ENCODE data around the gene IDI1. TPM values are rescaled to one million over a fixed set of nuclear protein-coding genes. Genes with fewer than 3 reads are reported as not detected.
"Not testable (repeated sequence)": the region's sequence is repeated elsewhere in the genome, so short reads cannot be mapped to it uniquely, and the experiment has no call there.

Gene IDI1
- total and polyA plus RNA-seq, 2 experiments from 2014 or later, result 39.1 to 182 TPM

GRCh38 chr10:1070919-1071318 lies 22.0 kb upstream of the IDI1 start:
- H3K9me3 ChIP-seq (ENCODE audit: low read depth), result no peaks in the 10 kb centered on the region
- TF ChIP-seq, protein P1, sequence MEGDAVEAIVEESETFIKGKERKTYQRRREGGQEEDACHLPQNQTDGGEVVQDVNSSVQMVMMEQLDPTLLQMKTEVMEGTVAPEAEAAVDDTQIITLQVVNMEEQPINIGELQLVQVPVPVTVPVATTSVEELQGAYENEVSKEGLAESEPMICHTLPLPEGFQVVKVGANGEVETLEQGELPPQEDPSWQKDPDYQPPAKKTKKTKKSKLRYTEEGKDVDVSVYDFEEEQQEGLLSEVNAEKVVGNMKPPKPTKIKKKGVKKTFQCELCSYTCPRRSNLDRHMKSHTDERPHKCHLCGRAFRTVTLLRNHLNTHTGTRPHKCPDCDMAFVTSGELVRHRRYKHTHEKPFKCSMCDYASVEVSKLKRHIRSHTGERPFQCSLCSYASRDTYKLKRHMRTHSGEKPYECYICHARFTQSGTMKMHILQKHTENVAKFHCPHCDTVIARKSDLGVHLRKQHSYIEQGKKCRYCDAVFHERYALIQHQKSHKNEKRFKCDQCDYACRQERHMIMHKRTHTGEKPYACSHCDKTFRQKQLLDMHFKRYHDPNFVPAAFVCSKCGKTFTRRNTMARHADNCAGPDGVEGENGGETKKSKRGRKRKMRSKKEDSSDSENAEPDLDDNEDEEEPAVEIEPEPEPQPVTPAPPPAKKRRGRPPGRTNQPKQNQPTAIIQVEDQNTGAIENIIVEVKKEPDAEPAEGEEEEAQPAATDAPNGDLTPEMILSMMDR (IDR thresholded peaks at IDR 0.05; ENCODE audit: low read depth, low read length), result no peak
- H3K4me1 ChIP-seq (ENCODE audit: low read depth), result no peaks in the 10 kb centered on the region
- H3K27me3 ChIP-seq, result no peaks in the 10 kb centered on the region
- H3K36me3 ChIP-seq, result peaks cover 5% of the 10 kb centered on the region
- no peak overlapping the region for H3K27ac ChIP-seq
- DNase-seq (ENCODE audit: low read depth in 1 of 2, low spot score in 1 of 2), result no peak
- no peak overlapping the region for H3K4me3 ChIP-seq

DNA sequence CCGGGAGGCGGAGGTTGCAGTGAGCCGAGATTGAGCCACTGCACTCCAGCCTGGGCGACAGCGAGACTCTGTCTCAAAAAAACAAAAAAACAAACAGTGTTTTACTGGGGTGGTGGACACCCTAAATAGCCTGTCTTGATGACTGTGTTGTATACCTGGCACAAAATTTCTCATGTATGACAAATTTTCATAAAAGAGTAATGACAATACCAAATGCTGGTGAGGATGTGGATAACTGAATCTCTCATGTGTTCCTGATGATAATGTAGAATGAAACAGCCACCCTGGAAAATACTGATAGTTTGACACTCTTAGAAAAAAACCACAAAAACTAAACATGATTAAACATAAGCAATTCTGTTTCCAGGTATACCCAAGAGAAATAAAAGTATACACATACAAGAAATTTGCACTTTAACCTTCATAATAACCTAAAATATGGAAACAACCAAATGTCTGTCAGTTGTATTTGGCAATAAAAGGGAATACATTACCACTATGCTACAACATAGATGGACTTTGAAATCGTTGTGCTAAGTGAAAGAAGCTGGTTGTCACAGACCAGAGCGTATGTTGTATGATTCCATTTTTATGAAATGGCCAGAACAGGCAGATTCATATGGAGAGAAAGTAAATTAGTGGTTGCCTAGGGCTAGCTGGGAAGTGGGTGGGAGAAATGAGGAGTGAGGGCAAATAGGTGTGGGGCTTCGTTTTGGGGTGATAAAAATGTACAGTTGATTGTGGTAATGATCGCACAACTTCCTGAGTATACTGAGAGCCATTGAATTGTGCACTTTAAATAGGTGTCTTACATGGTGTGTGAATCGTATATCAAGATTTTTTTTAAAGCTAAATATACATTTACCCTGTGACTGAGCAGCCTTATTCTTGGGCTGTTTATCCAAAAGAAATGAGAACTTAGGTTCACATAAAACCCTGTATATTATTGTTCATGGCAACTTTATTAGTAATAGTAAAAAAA lies 19.8 kb upstream of the IDI1 start:
- no peak overlapping the region for H3K27ac ChIP-seq
- H3K27me3 ChIP-seq, result no peaks in the 10 kb centered on the region
- TF ChIP-seq, protein P1 (IDR thresholded peaks at IDR 0.05; ENCODE audit: low read depth, low read length), result no peak
- H3K9me3 ChIP-seq (ENCODE audit: low read depth), result no peaks in the 10 kb centered on the region
- H3K36me3 ChIP-seq, result peaks cover 5% of the 10 kb centered on the region
- H3K4me1 ChIP-seq (ENCODE audit: low read depth), result no peaks in the 10 kb centered on the region
- no peak overlapping the region for H3K4me3 ChIP-seq
- DNase-seq (ENCODE audit: low read depth in 1 of 2, low spot score in 1 of 2), result no peak

GRCh38 chr10:1066734-1067133 lies 17.8 kb upstream of the IDI1 start:
- H3K4me1 ChIP-seq (ENCODE audit: low read depth); H3K27me3 ChIP-seq; H3K27ac ChIP-seq; H3K36me3 ChIP-seq; H3K4me3 ChIP-seq; H3K9me3 ChIP-seq (ENCODE audit: low read depth); DNase-seq (ENCODE audit: low read depth in 1 of 2, low spot score in 1 of 2): not testable (repeated sequence)

DNA sequence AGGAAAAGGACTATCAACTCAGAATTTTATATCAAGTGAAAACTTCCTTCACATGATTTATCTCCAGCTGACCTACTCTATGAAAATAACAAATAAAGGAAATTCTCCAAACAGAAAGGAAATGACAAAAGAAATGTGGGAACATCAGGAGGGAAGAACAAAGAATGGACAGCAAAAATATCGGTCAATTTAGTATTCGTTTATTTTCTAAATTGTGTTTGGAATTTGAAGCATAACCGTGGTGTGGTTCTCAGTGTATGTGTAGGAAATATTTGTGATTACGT lies 16.0 kb upstream of the IDI1 start:
- no peak for DNase-seq (ENCODE audit: low read depth in 1 of 2, low spot score in 1 of 2)
- no peak overlapping the region for H3K4me3 ChIP-seq
- H3K27ac ChIP-seq, result no peak overlapping the region
- H3K27me3 ChIP-seq, result no peaks in the 10 kb centered on the region
- H3K36me3 ChIP-seq, result no peaks in the 10 kb centered on the region
- H3K9me3 ChIP-seq (ENCODE audit: low read depth), result no peaks in the 10 kb centered on the region
- H3K4me1 ChIP-seq (ENCODE audit: low read depth), result no peaks in the 10 kb centered on the region
- TF ChIP-seq, protein P1 (IDR thresholded peaks at IDR 0.05; ENCODE audit: low read depth, low read length), result no peak

DNA sequence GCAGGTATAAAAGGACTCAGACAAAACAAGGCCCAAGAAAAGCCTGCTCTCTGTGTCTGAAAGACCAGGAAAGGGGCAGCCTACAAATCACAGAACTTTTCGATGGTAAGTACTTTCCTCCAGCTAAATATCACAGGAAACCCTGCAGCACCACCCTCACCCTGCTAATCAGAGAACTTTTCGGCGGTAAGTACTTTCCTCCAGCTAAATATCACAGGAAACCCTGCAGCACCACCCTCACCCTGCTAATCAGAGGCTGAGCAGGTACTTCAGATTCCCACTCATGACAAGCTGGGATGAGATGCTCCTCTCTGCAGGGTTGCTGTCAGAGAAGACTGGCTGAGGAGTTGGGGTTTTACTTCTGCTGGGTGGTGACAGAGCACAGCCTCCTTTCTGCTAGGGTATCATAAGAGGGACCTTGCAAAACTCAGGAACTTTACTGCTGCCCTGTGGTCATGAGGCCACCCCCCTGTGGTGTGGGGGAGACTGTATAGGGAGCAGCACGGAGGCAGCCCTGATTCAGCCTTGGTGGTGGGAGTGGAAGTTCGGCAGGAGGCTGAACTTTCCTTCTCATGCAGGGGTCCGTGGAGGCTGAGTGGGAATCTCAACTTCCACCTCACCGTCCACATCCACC lies 14.4 kb upstream of the IDI1 start:
- TF ChIP-seq, protein P1 (IDR thresholded peaks at IDR 0.05; ENCODE audit: low read depth, low read length), result no peak
- Histone ChIP-seq H3K9me3 (ENCODE audit: low read depth) (no peaks in the 10 kb centered on the region), H3K4me3 (no peak overlapping the region), H3K27me3 (no peaks in the 10 kb centered on the region), H3K27ac (no peak overlapping the region), H3K4me1 (ENCODE audit: low read depth) (peaks cover 1% of the 10 kb centered on the region), H3K36me3 (no peaks in the 10 kb centered on the region)
- no peak for DNase-seq (ENCODE audit: low read depth in 1 of 2, low spot score in 1 of 2)

Data from cardiac muscle cell (in vitro differentiated cells and primary cell).